GM12875 (cell line): ENCODE results near the gene LIX1L.

Source experiments
- H3K4me3 ChIP-seq: one replicate; pipeline ENCODE4 v1.5.1; 2011; ENCODE audit warnings: low read depth, low read length, control low read depth
- CTCF ChIP-seq: IDR thresholded peaks from 2 replicates; pipeline ENCODE4 v1.5.1; 2011; ENCODE audit warnings: low read depth, mild to moderate bottlenecking, control low read depth, inconsistent platforms, low read length, moderate library complexity, borderline replicate concordance; ENCODE audit not compliant: insufficient read depth

Gene LIX1L

GRCh38 chr1:145906954-145907753, 50.7 kb downstream of the LIX1L start:
- TF ChIP-seq CTCF = no peak
- H3K4me3 ChIP-seq = no peak overlapping the region

DNA sequence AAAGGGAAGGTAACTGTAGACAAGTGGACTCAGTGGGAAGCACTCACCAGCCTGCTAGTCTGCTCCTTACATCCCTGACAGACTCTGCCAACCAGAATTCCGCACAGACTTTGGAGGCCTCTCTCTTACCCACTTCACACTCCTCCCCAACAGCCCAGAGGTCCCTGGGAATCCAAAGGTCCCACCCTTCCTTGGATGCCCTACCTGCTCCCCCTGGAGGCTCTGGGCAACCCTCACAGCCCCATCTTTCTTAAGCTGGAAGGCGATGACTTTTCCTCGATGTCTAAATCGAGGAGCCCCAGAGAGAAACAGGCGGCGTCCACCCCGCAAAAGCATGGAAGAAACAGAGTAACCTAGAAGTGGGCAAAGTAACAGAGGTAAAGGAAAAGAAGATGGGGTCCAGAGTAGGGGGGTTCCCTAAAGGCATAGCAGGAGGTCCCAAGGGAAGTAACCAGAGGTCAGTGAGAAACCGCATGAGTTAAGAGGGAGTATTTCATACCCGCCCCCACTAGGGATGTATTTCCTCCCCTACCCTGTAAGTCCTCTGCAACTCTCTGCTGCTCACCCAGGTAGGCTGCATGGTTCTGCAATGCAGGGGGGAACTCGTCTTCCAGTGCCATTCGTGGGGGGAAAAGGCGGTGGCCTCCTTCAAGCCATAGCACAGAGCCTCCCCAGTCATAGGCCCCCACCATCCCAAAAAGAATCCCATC, 56.4 kb downstream of the LIX1L start:
- no peak for TF ChIP-seq CTCF
- H3K4me3 ChIP-seq = no peak overlapping the region

GRCh38 chr1:145898756-145899155, 59.1 kb downstream of the LIX1L start:
- no peak for TF ChIP-seq CTCF
- H3K4me3 ChIP-seq = no peak overlapping the region

DNA sequence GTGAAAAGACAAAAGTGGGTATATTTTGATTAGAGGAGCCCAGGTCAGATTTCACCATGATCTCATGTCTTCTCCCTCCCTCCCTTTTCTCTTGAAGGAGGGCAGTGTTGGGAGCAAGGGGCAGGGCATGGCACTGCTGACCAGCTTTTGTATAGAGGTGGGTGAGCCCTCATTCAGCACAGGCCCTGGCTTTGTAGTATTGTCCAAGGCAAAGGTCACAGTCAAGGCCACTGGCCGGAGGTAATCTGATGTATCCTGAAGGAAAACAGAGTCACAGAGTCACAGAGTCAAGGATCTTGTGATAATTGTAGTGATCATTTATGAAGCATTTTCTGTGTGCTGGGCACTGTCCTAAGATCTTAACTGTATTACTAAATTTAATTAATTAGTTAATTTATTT, 59.8 kb downstream of the LIX1L start:
- no peak overlapping the region for H3K4me3 ChIP-seq
- no peak for TF ChIP-seq CTCF

- no peak for TF ChIP-seq CTCF
- no peak overlapping the region for H3K4me3 ChIP-seq
Observed at GRCh38 chr1:145895471-145895870, 62.3 kb downstream of the LIX1L start.

DNA sequence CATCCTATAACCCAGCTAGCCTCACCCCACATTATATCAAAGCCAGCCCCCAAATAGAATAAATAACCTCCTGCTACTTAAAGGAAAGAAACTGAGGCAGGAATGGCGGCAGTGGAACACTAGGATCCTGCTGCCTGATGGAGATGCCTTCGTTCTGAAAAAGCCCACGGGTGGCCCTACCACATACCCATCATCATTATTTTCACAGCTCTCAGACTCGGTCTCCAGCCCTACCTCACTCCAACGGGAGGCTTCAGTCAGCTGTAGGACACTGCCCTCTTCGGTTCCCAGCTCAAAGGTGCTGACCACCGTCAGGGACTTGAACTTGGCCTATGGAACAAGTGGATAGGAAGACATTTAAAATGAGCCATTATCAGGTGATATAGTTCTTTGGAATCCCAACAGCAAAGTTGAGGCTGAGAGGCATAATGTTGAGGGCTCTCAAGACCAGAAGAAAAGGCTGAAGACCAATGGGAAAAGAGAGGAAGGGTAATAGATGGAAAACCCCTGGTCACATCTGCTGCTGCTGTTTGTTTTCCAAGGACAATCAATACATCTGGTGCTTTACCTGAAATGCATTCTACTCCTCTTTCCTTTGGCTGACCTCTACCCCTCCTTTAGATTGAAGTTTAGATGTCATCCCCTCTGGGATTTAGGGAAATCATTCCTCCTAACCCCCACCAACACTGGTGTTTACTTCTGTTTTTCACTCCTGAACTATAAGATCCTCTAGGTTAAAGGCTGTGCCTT, 64.3 kb downstream of the LIX1L start:
- no peak overlapping the region for H3K4me3 ChIP-seq
- no peak for TF ChIP-seq CTCF
